PC-3 (cell line): ENCODE results near the gene SOWAHB.

Experiments
- EZH2 ChIP-seq: fragments of 300-600 bp; sonication (generic); IDR thresholded peaks from one replicate; pipeline ENCODE4 v1.6.1; 2017; ENCODE audit warnings: antibody characterized with exemption, mild to moderate bottlenecking, low read length; ENCODE audit not compliant: unreplicated experiment
- EZH2phosphoT487 ChIP-seq: fragments of 300-600 bp; sonication (generic); IDR thresholded peaks from 2 replicates; pipeline ENCODE4 v1.6.1; 2018; ENCODE audit warnings: mild to moderate bottlenecking, antibody characterized with exemption, low read length, borderline replicate concordance

DNA sequence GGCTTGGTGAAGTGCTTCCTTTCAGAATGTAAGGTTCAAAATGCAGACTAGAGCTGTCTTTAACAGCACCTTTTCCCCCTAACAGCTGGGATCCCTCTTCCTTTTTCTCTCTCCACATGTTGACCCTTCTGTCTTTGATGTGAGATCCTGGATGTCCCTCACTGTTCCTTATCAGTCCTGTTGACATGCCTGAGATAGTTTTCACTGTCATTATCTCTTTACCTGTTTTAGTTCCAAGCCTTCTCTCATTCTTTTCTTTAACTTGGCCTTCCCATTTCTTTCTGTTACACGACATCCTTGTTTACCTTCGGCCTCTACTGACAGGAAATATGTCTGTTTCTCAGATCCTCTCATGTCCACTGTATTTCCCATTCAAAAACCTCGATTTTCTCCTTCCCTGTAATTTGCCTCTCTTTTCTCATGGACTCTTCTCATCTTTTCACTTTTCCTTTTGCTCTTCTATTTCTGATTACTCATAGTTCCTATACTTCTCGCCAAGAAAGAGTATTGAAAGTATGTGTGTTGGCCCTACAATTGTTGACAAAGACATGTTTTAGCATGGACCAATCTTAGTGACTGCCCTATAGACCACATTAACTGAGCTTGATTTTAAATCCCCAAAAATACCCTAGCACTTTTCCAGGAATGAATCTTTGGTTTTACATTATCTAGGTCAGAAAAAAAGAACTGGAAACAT, 1.2 kb upstream of the SOWAHB start:
- TF ChIP-seq EZH2phosphoT487 (no peak), EZH2 (no peak)
